CD8-positive, alpha-beta memory T cell (primary cell): ENCODE data around the gene WRNIP1. TPM values are rescaled to one million over a fixed set of nuclear protein-coding genes. Genes with fewer than 3 reads are reported as not detected.

ENCODE experiments used
- CTCF ChIA-PET: fragments of 350-600 bp; sonication (Branson Sonifier 250); formaldehyde crosslinking; loops from one replicate; lab custom pipeline; 2021; ENCODE audit warnings: antibody characterized with exemption; lab: Charles Lee
- POLR2A ChIA-PET: fragments of 350-600 bp; sonication (Branson Sonifier 250); formaldehyde crosslinking; loops from one replicate; lab custom pipeline; 2021; ENCODE audit warnings: antibody characterized with exemption; lab: Charles Lee
- DNase-seq, 5 donors: peaks; one replicate each; pipeline versions ENCODE4 v3.0.0 to v3.0.0-alpha.2; 2020 to 2022; ENCODE audit warnings: mixed read lengths in 1 of 5
- H3K27ac ChIP-seq: one replicate; pipeline ENCODE4 v1.7.0; 2013; ENCODE audit warnings: low read depth, mild to moderate bottlenecking, low read length, moderate library complexity
- H3K27me3 ChIP-seq: 2 replicates; pipeline ENCODE4 v1.7.0; 2013; ENCODE audit warnings: low read length, mild to moderate bottlenecking; ENCODE audit not compliant: insufficient read depth, poor library complexity, severe bottlenecking
- H3K36me3 ChIP-seq: 2 replicates; pipeline ENCODE4 v1.7.0; 2013; ENCODE audit warnings: mild to moderate bottlenecking, low read length, moderate library complexity; ENCODE audit not compliant: insufficient read depth
- H3K4me1 ChIP-seq: 2 replicates; pipeline ENCODE4 v1.7.0; 2013; ENCODE audit warnings: mild to moderate bottlenecking, low read length, moderate library complexity; ENCODE audit not compliant: insufficient read depth
- H3K4me3 ChIP-seq: 2 replicates; pipeline ENCODE4 v1.7.0; 2013; ENCODE audit warnings: mild to moderate bottlenecking, low read length
- H3K9me3 ChIP-seq: 2 replicates; pipeline ENCODE4 v1.7.0; 2013; ENCODE audit warnings: mild to moderate bottlenecking, low read length
- H3K27ac Mint-ChIP-seq, 8 donors: one replicate each; pipeline ENCODE4 v1.8.0; 2020 to 2021; ENCODE audit warnings: mixed read lengths in 8 of 8, mild to moderate bottlenecking in 6 of 8, inconsistent platforms in 3 of 8, moderate library complexity in 3 of 8
- H3K27me3 Mint-ChIP-seq, 2 donors: one replicate each; pipeline ENCODE4 v1.8.0; 2020 to 2021; ENCODE audit warnings: mixed read lengths in 2 of 2, mild to moderate bottlenecking in 1 of 2, moderate library complexity in 1 of 2
- H3K36me3 Mint-ChIP-seq, 3 donors: one replicate each; pipeline ENCODE4 v1.8.0; 2020 to 2021; ENCODE audit warnings: mixed read lengths in 3 of 3, inconsistent platforms in 1 of 3, mild to moderate bottlenecking in 1 of 3
- H3K4me1 Mint-ChIP-seq, 3 donors: one replicate each; pipeline ENCODE4 v1.8.0; 2020 to 2021; ENCODE audit warnings: mixed read lengths in 3 of 3, inconsistent platforms in 1 of 3, mild to moderate bottlenecking in 1 of 3
- H3K4me3 Mint-ChIP-seq, 7 donors: one replicate each; pipeline ENCODE4 v1.8.0; 2020 to 2021; ENCODE audit warnings: mixed read lengths in 7 of 7, mild to moderate bottlenecking in 6 of 7, moderate library complexity in 4 of 7, inconsistent platforms in 2 of 7
- H3K9me3 Mint-ChIP-seq, 5 donors: one replicate each; pipeline ENCODE4 v1.8.0; 2020 to 2022; ENCODE audit warnings: mixed read lengths in 5 of 5, mild to moderate bottlenecking in 3 of 5, moderate library complexity in 2 of 5, inconsistent platforms in 1 of 5
- polyA plus RNA-seq: library from polyadenylated mRNA; unstranded; fragments of 300-500 nt; fragmentation: Illumina TruSeq; gene quantifications from one replicate; pipeline ENCODE4 v1.2.3, GENCODE V29; 2021
- total RNA-seq, 2 experiments: library from RNA; stranded (reverse); gene quantifications; one replicate each; pipeline ENCODE4 v1.2.3, GENCODE V29; 2021

The WRNIP1 gene
- total and polyA plus RNA-seq, 3 experiments from 2014 or later = 55.8 to 58.7 (median 58.5) TPM

DNA sequence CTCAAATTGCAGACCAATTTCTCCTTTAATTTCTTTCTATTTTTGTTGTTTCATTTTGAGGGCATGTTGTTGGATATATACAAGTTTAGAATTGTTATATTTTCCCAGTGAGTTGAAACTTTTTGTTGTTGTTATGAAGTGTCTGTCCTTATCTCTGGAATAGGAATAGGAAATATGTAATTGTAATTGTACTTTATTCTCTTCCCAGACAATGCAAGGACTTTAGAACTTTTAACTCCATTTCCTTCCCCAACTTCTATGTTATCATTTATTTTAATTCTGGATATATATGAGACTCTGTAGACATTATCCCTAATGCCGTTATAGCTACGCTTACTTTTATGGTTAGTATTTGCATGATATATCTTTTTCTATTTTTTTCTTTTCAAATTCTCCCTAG is 64.1 kb downstream of the WRNIP1 start:
- no peaks in the 10 kb centered on the region for H3K4me1 ChIP-seq
- Mint-ChIP-seq H3K27ac (peak overlapping the region in 1 of 8 donors; percentile 29), H3K4me1 (peaks cover 0 to 5% (median 3%) of the 10 kb centered on the region in 3 donors), H3K27me3 (peaks cover 0 to 2% of the 10 kb centered on the region in 2 donors), H3K36me3 (peaks cover 6 to 25% (median 14%) of the 10 kb centered on the region in 3 donors), H3K9me3 (no peaks in the 10 kb centered on the region), H3K4me3 (no peak overlapping the region)
- H3K27me3 ChIP-seq = no peaks in the 10 kb centered on the region
- H3K4me3 ChIP-seq = no peak overlapping the region
- H3K27ac ChIP-seq = no peak overlapping the region
- ChIA-PET CTCF (interaction anchor here (1.2 to 2.8 kb wide), 2 partner anchors 13 to 17 kb away, joined by 5 to 8 read pairs; partner anchors contain the start of gene SERPINB1), POLR2A (interaction anchor here (0.6 kb wide), 1 partner anchor 41 kb away, joined by 3 read pairs; no protein-coding TSS in a partner anchor)
- H3K36me3 ChIP-seq = peaks cover 11% of the 10 kb centered on the region
- no peak for DNase-seq
- no peaks in the 10 kb centered on the region for H3K9me3 ChIP-seq

DNA sequence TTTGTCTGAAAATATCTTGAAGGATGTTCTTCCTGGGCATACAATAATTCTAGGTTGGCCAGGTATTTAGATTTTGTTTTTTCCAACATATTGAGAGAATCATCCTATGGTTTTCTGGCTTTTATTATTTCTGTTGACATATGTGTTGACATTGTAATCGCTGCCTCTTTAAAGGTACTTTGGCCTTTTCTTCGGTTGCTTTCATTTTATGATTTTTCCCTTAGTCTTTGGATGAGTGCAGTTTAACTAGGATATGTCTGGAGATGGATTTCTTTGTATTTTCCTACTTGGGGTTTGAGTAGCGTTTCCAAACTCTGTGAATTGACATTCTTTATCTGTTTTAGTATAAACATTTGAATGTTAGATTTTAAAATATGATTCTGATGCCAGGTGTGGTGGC is 65.0 kb downstream of the WRNIP1 start:
- Mint-ChIP-seq H3K9me3 (no peaks in the 10 kb centered on the region), H3K4me1 (peaks cover 3 to 14% (median 12%) of the 10 kb centered on the region in 3 donors), H3K27me3 (peaks cover 0 to 2% of the 10 kb centered on the region in 2 donors), H3K27ac (peak overlapping the region in 2 of 8 donors; percentile 45 to 58), H3K4me3 (no peak overlapping the region), H3K36me3 (peaks cover 13 to 35% (median 22%) of the 10 kb centered on the region in 3 donors)
- POLR2A ChIA-PET = no interaction called here
- Histone ChIP-seq H3K9me3 (no peaks in the 10 kb centered on the region), H3K36me3 (peaks cover 16% of the 10 kb centered on the region), H3K27me3 (no peaks in the 10 kb centered on the region), H3K27ac (no peak overlapping the region), H3K4me1 (no peaks in the 10 kb centered on the region), H3K4me3 (no peak overlapping the region)
- CTCF ChIA-PET = no interaction called here
- no peak for DNase-seq

- ChIA-PET CTCF (interaction anchor here (1.2 to 1.3 kb wide), 2 partner anchors 11 to 40 kb away, joined by 3 to 4 read pairs; partner anchors contain the start of gene SERPINB1), POLR2A (no interaction called here)
- H3K27me3 Mint-ChIP-seq = peaks cover 0 to 2% of the 10 kb centered on the region in 2 donors
- peaks cover 13 to 47% (median 24%) of the 10 kb centered on the region in 3 donors for H3K36me3 Mint-ChIP-seq
- no peaks in the 10 kb centered on the region for H3K9me3 Mint-ChIP-seq
- peaks cover 26% of the 10 kb centered on the region for H3K36me3 ChIP-seq
- no peaks in the 10 kb centered on the region for H3K9me3 ChIP-seq
- no peaks in the 10 kb centered on the region for H3K27me3 ChIP-seq
- peaks cover 6 to 23% (median 21%) of the 10 kb centered on the region in 3 donors for H3K4me1 Mint-ChIP-seq
- H3K4me1 ChIP-seq = no peaks in the 10 kb centered on the region
- DNase-seq = no peak
- peak overlapping the region in 1 of 8 donors; percentile 58 for H3K27ac Mint-ChIP-seq
- H3K4me3 ChIP-seq = no peak overlapping the region
- H3K4me3 Mint-ChIP-seq = no peak overlapping the region
- no peak overlapping the region for H3K27ac ChIP-seq
Observed at GRCh38 chr6:2831392-2831791, 66.2 kb downstream of the WRNIP1 start.

DNA sequence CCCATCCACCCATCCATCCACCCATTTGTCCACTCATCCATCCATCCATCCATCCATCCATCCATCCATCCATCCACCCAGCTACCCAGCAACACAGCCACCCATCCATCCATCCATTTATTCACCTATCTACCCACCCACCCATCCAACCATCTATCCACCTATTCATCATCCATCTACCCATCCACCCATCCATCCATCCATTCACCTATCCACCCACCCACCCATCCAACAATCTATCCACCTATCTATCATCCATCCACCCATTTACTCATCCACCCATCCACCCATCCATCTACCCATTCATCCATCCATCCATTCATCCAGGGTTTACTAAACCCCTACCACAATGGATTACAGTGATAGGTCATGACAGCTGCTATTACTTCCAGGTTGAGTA is 69.1 kb downstream of the WRNIP1 start:
- peaks cover 0 to 2% of the 10 kb centered on the region in 2 donors for H3K27me3 Mint-ChIP-seq
- H3K4me3 Mint-ChIP-seq = peak overlapping the region in 1 of 7 donors; percentile 44
- no peaks in the 10 kb centered on the region for H3K9me3 Mint-ChIP-seq
- Histone ChIP-seq H3K36me3 (peaks cover 31% of the 10 kb centered on the region), H3K9me3 (no peaks in the 10 kb centered on the region), H3K27ac (no peak overlapping the region), H3K4me1 (peaks cover 3% of the 10 kb centered on the region), H3K4me3 (no peak overlapping the region), H3K27me3 (no peaks in the 10 kb centered on the region)
- peak overlapping the region in 4 of 8 donors; percentile 2 to 77 (median 66) for H3K27ac Mint-ChIP-seq
- peaks cover 13 to 69% (median 32%) of the 10 kb centered on the region in 3 donors for H3K36me3 Mint-ChIP-seq
- ChIA-PET CTCF (interaction anchor here (2.5 kb wide), 1 partner anchor 12 kb away, joined by 9 read pairs; no protein-coding TSS in a partner anchor), POLR2A (interaction anchor here (0.5 kb wide), 1 partner anchor 103 kb away, joined by 5 read pairs; no protein-coding TSS in a partner anchor)
- DNase-seq = peak in 1 of 5 donors; percentile 38
- peaks cover 12 to 42% (median 30%) of the 10 kb centered on the region in 3 donors for H3K4me1 Mint-ChIP-seq

Other genes starting within 250 kb of the WRNIP1 start
- gene MYLK4, start 14.5 kb upstream of the WRNIP1 start, total RNA-seq = under 1 TPM; 0.22 to 0.24 TPM
- 0.24 TPM for gene MYLK4, start 14.5 kb upstream of the WRNIP1 start, polyA plus RNA-seq
- gene SERPINB1, start 76.5 kb downstream of the WRNIP1 start, total RNA-seq = 10 to 100 TPM; 40.4 to 42.4 TPM
- 103 TPM for gene SERPINB1, start 76.5 kb downstream of the WRNIP1 start, polyA plus RNA-seq
- gene SERPINB9, start 137.9 kb downstream of the WRNIP1 start, total RNA-seq = 10 to 100 TPM; 63.5 to 65.1 TPM
- gene SERPINB9, start 137.9 kb downstream of the WRNIP1 start, polyA plus RNA-seq = 42.3 TPM
- gene SERPINB6, start 206.2 kb downstream of the WRNIP1 start, total RNA-seq = 10 to 100 TPM; 62.1 to 66.0 TPM
- 86.0 TPM for gene SERPINB6, start 206.2 kb downstream of the WRNIP1 start, polyA plus RNA-seq
- gene NQO2, start 234.5 kb downstream of the WRNIP1 start, total RNA-seq = 10 to 100 TPM; 15.6 to 18.5 TPM
- 53.5 TPM for gene NQO2, start 234.5 kb downstream of the WRNIP1 start, polyA plus RNA-seq